Endometrium (tissue), 2 donors: ENCODE results near the gene GPS2.
"Not testable (repeated sequence)": the region's sequence is repeated elsewhere in the genome, so short reads cannot be mapped to it uniquely, and the experiment has no call there.

ENCODE experiments used
- FAIRE-seq: peaks from 2 replicates; lab custom pipeline; 2012; peaks lifted over from hg19 to GRCh38; lab: Jason Lieb, UNC
- donor health status: control.
- donor health status: control.

The GPS2 gene

GRCh38 chr17:7314719-7315569 is at the start of gene GPS2:
Gene GPS2, minus strand, starts transcription at chr17:7315360. Its CDS starts 308 bp downstream, at chr17:7315052.
- FAIRE-seq, result no peak

GRCh38 chr17:7363311-7363710 is 48.2 kb upstream of the GPS2 start:
- FAIRE-seq, result no peak

GRCh38 chr17:7361906-7362305 is 46.7 kb upstream of the GPS2 start:
- no peak for FAIRE-seq

GRCh38 chr17:7357381-7357780 is 42.2 kb upstream of the GPS2 start:
- no peak for FAIRE-seq

- FAIRE-seq, result no peak
These were observed 41.6 kb upstream of the GPS2 start for GRCh38 chr17:7356756-7357155.

GRCh38 chr17:7356072-7356549 is 41.0 kb upstream of the GPS2 start:
- no peak for FAIRE-seq

- no peak for FAIRE-seq
These were observed 40.4 kb upstream of the GPS2 start for GRCh38 chr17:7355573-7355972.

- FAIRE-seq, result no peak
These were observed 39.9 kb upstream of the GPS2 start, which contains the start of gene TMEM95 for GRCh38 chr17:7355053-7355452. Gene TMEM95, plus strand, starts transcription at chr17:7355156. Its CDS starts 49 bp downstream, at chr17:7355205.

- FAIRE-seq, result no peak
These were observed 39.2 kb upstream of the GPS2 start for GRCh38 chr17:7354262-7354843.

- FAIRE-seq, result no peak
These were observed 37.9 kb upstream of the GPS2 start for GRCh38 chr17:7352910-7353635.

GRCh38 chr17:7352503-7352889 is 37.3 kb upstream of the GPS2 start:
- no peak for FAIRE-seq

- no peak for FAIRE-seq
These were observed 36.7 kb upstream of the GPS2 start, which contains the start of gene KCTD11 for GRCh38 chr17:7351665-7352502. Gene KCTD11, plus strand, starts transcription at chr17:7352162.

GRCh38 chr17:7348478-7349242 is 33.5 kb upstream of the GPS2 start:
- FAIRE-seq, result no peak

GRCh38 chr17:7347630-7348477 is 32.7 kb upstream of the GPS2 start:
- no peak for FAIRE-seq

GRCh38 chr17:7346761-7347614 is 31.8 kb upstream of the GPS2 start:
- FAIRE-seq, result no peak

GRCh38 chr17:7343250-7343649 is 28.1 kb upstream of the GPS2 start:
- no peak for FAIRE-seq

GRCh38 chr17:7341842-7342241 is 26.7 kb upstream of the GPS2 start:
- FAIRE-seq, result no peak

GRCh38 chr17:7340179-7340578 is 25.0 kb upstream of the GPS2 start:
- FAIRE-seq, result no peak

GRCh38 chr17:7337600-7337999 is 22.4 kb upstream of the GPS2 start:
- FAIRE-seq, result not testable (repeated sequence)
